Heart left ventricle (tissue), 16 donors: Measurements from ENCODE around the gene ABRAXAS1. TPM values are rescaled to one million over a fixed set of nuclear protein-coding genes. Genes with fewer than 3 reads are reported as not detected.

ENCODE experiments used
- ATAC-seq, 4 donors: fragments of 200-7000 bp; cut with Tn5 transposase; one replicate each; pipeline ENCODE4 v1.9.1; 2020 to 2022; ENCODE audit warnings: moderate library complexity in 4 of 4, mild to moderate bottlenecking in 3 of 4, moderate number of reproducible peaks in 1 of 4
- DNase-seq, 5 donors: peaks; one replicate each; pipeline ENCODE4 v3.0.0-alpha.2; 2020
- H3K27ac ChIP-seq, 12 donors: fragments of 200-600 bp; sonication (generic) in 4 of 12; one replicate each; pipeline versions ENCODE4 v1.5.0 to v1.8.0; 2016 to 2022; ENCODE audit warnings: mild to moderate bottlenecking in 2 of 12
- H3K27me3 ChIP-seq, 9 donors: fragments of 200-600 bp; sonication (generic) in 2 of 9; one replicate each; pipeline versions ENCODE4 v1.5.1 to v1.8.0; 2016 to 2022; ENCODE audit warnings: mild to moderate bottlenecking in 3 of 9
- H3K36me3 ChIP-seq, 9 donors: fragments of 200-600 bp; sonication (generic) in 2 of 9; one replicate each; pipeline versions ENCODE4 v1.5.0 to v1.8.0; 2018 to 2022; ENCODE audit warnings: mild to moderate bottlenecking in 2 of 9
- H3K4me1 ChIP-seq, 12 donors: fragments of 200-600 bp; sonication (generic) in 4 of 12; one replicate each; pipeline versions ENCODE4 v1.5.0 to v1.8.0; 2016 to 2022; ENCODE audit warnings: mild to moderate bottlenecking in 3 of 12
- H3K4me3 ChIP-seq, 12 donors: fragments of 200-600 bp; sonication (generic) in 4 of 12; one replicate each; pipeline versions ENCODE4 v1.5.0 to v1.8.0; 2017 to 2022; ENCODE audit warnings: mild to moderate bottlenecking in 9 of 12, moderate library complexity in 4 of 12
- H3K9me3 ChIP-seq, 12 donors: fragments of 200-600 bp; sonication (generic) in 4 of 12; one replicate each; pipeline versions ENCODE4 v1.5.0 to v1.8.0; 2016 to 2022; ENCODE audit warnings: mild to moderate bottlenecking in 1 of 12
- POLR2A ChIP-seq, 2 donors: fragments of 450-650 bp; IDR thresholded peaks; one replicate each; pipeline ENCODE4 v1.6.1; 2017; ENCODE audit warnings: antibody characterized with exemption in 2 of 2, mild to moderate bottlenecking in 2 of 2, moderate library complexity in 2 of 2
- WGBS, 4 donors: extraction: QIAGEN DNeasy Blood & Tissue Kit in 2 of 4; methylation state at CpG; one replicate each; pipeline versions ENCODE4 v1.1.5 to v1.1.7; 2013 to 2018; 5-methylcytosine and 5-hydroxymethylcytosine counted together
- intact Hi-C, 10 donors: fragments of 100-400 bp; cut with DNase I; formaldehyde crosslinking; loops; one replicate each; pipeline versions ENCODE4 v1.11.1 to v1.14.2; 2022
- long read RNA-seq, 3 donors: library from polyadenylated mRNA; unstranded; transcript quantifications; one replicate each; pipeline ENCODE4 v2.0.0, GENCODE V29; 2020 to 2021
- polyA plus RNA-seq, 2 donors: library from polyadenylated mRNA; stranded (reverse); fragments of 200-250 nt; gene quantifications; one replicate each; pipeline ENCODE4 v1.2.3, GENCODE V29; 2013
- total RNA-seq, 9 donors: library from RNA; depleted of rRNA in 2 of 9; stranded (reverse); fragments of >200 nt in 2 of 9; fragmentation: NEBNext Ultra II Directional in 3 of 9; extraction: Animal tissue kit (Norgen Biotek cat#: 25700) in 3 of 9; gene quantifications; one replicate each; pipeline versions ENCODE4 v1.1.0 to v1.2.4, GENCODE V29; 2016 to 2023
- TF ChIP-seq, protein P1 (sequence below), 12 donors: fragments of 200-600 bp; sonication (generic) in 4 of 12; IDR thresholded peaks; one replicate each; pipeline versions ENCODE4 v1.5.0 to v1.8.0; 2018 to 2022; ENCODE audit warnings: antibody characterized with exemption in 12 of 12, mild to moderate bottlenecking in 5 of 12
- donor health status: ischemic (EF 13 %, LVEDD 7.1; RV severe dilation, severe dysfunction).
- donor health status: healthy with polysubstance abuse.
- donor health status: DM: no; HTN: yes; CAD: no.
- donor health status: DM: no; HTN: no; CAD: no.
- donor health status: ischemic (EF 25% LVEDD 6.9; RV normal size, moderate dysfunction).
- donor health status: ischemic (EF 25% LVEDD 5.7; RV mildly dilated, moderate dysfunction).
- donor health status: healthy.
- donor health status: DM: yes; HTN: yes; CAD: no.
- donor health status: ischemic (EF 35%, LVEDD 5.7; RV mildly dilated, moderate dysfunction).
- donor health status: nonischemic (EF 11% LVEDD 7.7; RV severe dilation, severe dysfunction).
- donor health status: DM: yes; HTN: yes; CAD: no.
- donor health status: PGD.
- donor health status: ischemic (EF 29% LVEDD 5.4; RV normal size, mild dysfunction).
- donor health status: nonischemic (EF 23%, LVEDD 6.1; RV moderate dilation, normal function).

The ABRAXAS1 gene
- total RNA-seq (10 to 100 TPM in 1 of 9 donors, 1 to 10 TPM in 8; 3.4 to 10.2 (median 7.8) TPM), polyA plus RNA-seq (1 to 10 TPM; 2.0 to 3.1 TPM)
- long read RNA-seq, donor 1, full-length matches to known transcripts = 5 of 9 reads
- long read RNA-seq, donor 1, partial matches to known transcripts = 2 of 9 reads
- long read RNA-seq, donor 1, other reads (novel, unspliced or antisense) = 2 of 9 reads
- long read RNA-seq, donor 2, full-length matches to known transcripts = 29 of 38 reads
- long read RNA-seq, donor 2, partial matches to known transcripts = 0 of 38 reads
- long read RNA-seq, donor 2, other reads (novel, unspliced or antisense) = 9 of 38 reads
- long read RNA-seq, donor 3, full-length matches to known transcripts = 1 of 8 reads
- long read RNA-seq, donor 3, partial matches to known transcripts = 0 of 8 reads
- long read RNA-seq, donor 3, other reads (novel, unspliced or antisense) = 7 of 8 reads

DNA sequence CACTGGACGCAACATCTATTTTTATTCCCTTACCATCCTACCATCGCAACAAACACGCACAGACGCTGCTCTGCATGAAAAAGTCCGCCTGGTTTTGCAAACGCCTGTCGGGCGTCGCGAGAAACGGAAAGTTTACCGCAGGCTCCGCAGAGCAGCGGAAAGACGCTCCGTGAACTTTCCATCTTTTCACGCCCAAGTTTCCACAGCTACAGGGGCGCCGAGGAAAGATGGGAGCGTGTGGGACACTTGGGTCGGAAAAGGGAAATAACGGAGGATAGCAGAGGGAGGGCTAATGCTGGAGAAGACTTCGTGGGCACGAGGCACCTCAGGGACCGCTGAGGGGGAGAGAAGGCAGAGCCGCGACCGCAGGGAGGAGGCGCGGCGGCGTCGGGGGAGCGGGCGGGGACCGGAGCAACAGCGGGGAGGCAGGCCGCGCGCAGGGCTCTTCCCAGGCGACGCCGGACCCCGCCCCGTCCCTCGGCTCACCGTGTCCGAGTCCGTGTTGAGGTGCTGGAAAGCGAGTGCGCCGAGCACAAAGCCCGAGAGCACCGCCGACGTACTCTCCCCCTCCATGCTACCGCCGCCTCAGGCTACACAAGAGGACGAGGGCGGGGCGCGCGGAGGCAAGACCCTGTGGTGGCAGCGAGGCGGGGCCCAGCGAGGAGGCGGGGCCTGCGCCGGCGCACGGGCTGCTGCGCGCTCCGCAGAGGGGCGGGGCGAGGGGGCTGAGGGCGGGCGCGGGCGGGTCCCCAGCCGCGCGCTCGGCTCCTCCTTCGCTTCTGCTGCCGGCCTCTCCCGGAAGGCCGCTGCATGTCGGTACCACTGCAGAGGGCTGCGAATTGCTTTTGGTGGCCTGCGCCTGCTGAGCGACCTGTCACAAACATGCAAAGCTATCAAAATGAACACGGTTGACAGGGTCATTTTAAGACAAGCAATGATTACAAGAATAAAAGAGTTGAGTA, at the start of gene ABRAXAS1:
Gene ABRAXAS1 (minus strand): TSS at position 601 of the 962 bp plus-strand sequence. CDS start 28 bp downstream, at position 573.
- TF ChIP-seq POLR2A (IDR thresholded peaks at IDR 0.05) = peak; percentile 76 to 97
- TF ChIP-seq, protein P1, sequence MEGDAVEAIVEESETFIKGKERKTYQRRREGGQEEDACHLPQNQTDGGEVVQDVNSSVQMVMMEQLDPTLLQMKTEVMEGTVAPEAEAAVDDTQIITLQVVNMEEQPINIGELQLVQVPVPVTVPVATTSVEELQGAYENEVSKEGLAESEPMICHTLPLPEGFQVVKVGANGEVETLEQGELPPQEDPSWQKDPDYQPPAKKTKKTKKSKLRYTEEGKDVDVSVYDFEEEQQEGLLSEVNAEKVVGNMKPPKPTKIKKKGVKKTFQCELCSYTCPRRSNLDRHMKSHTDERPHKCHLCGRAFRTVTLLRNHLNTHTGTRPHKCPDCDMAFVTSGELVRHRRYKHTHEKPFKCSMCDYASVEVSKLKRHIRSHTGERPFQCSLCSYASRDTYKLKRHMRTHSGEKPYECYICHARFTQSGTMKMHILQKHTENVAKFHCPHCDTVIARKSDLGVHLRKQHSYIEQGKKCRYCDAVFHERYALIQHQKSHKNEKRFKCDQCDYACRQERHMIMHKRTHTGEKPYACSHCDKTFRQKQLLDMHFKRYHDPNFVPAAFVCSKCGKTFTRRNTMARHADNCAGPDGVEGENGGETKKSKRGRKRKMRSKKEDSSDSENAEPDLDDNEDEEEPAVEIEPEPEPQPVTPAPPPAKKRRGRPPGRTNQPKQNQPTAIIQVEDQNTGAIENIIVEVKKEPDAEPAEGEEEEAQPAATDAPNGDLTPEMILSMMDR (IDR thresholded peaks at IDR 0.05) = peak in 1 of 12 donors; percentile 13
- intact Hi-C loops = loop anchor here in 3 of 10 donors (1.0 to 2.0 kb wide), 4 partner anchors 28 to 50 kb away; partner anchors contain the start of genes MRPS18C (in 2 of the 3) and HELQ (in 1 of the 3)
- 0 to 1% (median 0%) methylated on average over 52 to 93 of the region's 93 CpGs for WGBS, 4 donors
- no peaks in the 10 kb centered on the region for H3K27me3 ChIP-seq
- H3K27ac ChIP-seq = peak within 1 kb of the TSS; percentile 76 to 96 (median 88)
- peak within 1 kb of the TSS; percentile 47 to 94 (median 86) for H3K4me3 ChIP-seq
- peaks cover 0 to 18% (median 0%) of the 10 kb centered on the region in 9 donors for H3K36me3 ChIP-seq
- H3K4me1 ChIP-seq = peaks cover 0 to 19% (median 7%) of the 10 kb centered on the region in 12 donors
- ATAC-seq (peak; percentile 95 to 100 (median 98)), DNase-seq (peak; percentile 94 to 96 (median 95))
- no peaks in the 10 kb centered on the region for H3K9me3 ChIP-seq

DNA sequence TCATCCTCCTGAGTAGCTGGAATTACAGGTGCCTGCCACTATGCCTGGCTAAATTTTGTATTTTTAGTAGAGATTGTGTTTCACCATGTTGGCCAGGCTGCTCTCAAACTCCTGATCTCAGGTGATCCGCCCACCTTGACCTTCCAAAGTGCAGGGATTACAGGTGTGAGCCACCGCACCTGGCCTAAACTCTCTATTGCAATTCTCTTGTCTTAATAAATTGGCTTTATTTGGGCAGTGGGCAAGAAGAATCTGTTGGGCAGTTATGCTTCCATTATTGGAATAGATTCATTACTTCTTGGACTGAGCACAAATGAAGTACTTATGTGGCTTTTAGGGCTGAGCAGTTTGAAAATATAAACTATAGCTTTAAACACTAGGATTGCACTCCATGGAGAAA, 42.8 kb upstream of the ABRAXAS1 start:
- intact Hi-C loops = no loop called here
- no peak for TF ChIP-seq POLR2A (IDR thresholded peaks at IDR 0.05)
- TF ChIP-seq, protein P1 (IDR thresholded peaks at IDR 0.05) = no peak
- WGBS, 4 donors = 77 to 92% (median 85%) methylated on average over 2 of the region's 2 CpGs
- Histone ChIP-seq H3K27me3 (peaks cover 0 to 3% (median 0%) of the 10 kb centered on the region in 9 donors), H3K36me3 (no peaks in the 10 kb centered on the region), H3K4me1 (no peaks in the 10 kb centered on the region), H3K9me3 (peaks cover 0 to 14% (median 7%) of the 10 kb centered on the region in 12 donors), H3K27ac (no peak overlapping the region), H3K4me3 (no peak overlapping the region)
- no peak for DNase-seq
- no peak for ATAC-seq

DNA sequence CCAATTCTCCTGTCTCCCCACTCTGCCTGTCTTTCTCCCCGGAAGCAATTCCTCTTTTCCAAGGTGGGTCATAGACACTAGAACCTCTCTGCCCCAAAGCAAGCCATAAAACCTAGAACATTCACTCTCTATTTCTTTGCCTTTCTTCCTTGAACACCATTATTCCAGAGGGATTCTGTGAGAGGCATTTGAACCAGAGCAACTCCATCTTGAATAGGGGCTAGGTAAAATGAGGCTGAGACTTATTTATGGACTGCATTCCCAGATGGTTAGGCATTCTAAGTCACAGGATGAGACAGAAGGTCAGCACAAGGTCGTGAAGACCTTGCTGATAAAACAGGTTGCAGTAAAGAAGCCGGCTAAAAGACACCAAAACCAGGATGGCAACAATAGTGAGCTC, 37.3 kb upstream of the ABRAXAS1 start:
- ATAC-seq (no peak), DNase-seq (no peak)
- H3K36me3 ChIP-seq = no peaks in the 10 kb centered on the region
- intact Hi-C loops = no loop called here
- TF ChIP-seq, protein P1 (IDR thresholded peaks at IDR 0.05) = no peak
- TF ChIP-seq POLR2A (IDR thresholded peaks at IDR 0.05) = no peak
- H3K9me3 ChIP-seq = peaks cover 0 to 8% (median 0%) of the 10 kb centered on the region in 12 donors
- no peaks in the 10 kb centered on the region for H3K27me3 ChIP-seq
- no peak overlapping the region for H3K4me3 ChIP-seq
- H3K4me1 ChIP-seq = no peaks in the 10 kb centered on the region
- WGBS, 4 donors = 46 to 56% (median 54%) methylated on average over 3 of the region's 3 CpGs
- no peak overlapping the region for H3K27ac ChIP-seq
